CD14-positive monocyte (primary cell): ENCODE results near the gene PAX8. TPM values are rescaled to one million over a fixed set of nuclear protein-coding genes. Genes with fewer than 3 reads are reported as not detected.

Experiments
- DNase-seq, 3 donors: peaks; one replicate each; pipeline ENCODE4 v3.0.0-alpha.2; 2011 to 2022
- H2AFZ ChIP-seq: 2 replicates; pipeline ENCODE4 v1.6.0; 2012; ENCODE audit warnings: mild to moderate bottlenecking, low read depth, low read length, inconsistent platforms; ENCODE audit not compliant: insufficient read depth, poor library complexity, severe bottlenecking
- H3K27ac ChIP-seq, 2 donors: 1 replicate in 1 of 2; 2 replicates in 1 of 2; pipeline ENCODE4 v1.5.1; 2012 to 2013; ENCODE audit warnings: low read length in 2 of 2, control low read depth in 1 of 2, inconsistent platforms in 1 of 2, low read depth in 1 of 2, mild to moderate bottlenecking in 1 of 2
- H3K27me3 ChIP-seq, 2 donors: one replicate each; pipeline versions ENCODE4 v1.6.0 to v1.6.1; 2011 to 2013; ENCODE audit warnings: low read length in 2 of 2; ENCODE audit not compliant: control insufficient read depth in 2 of 2, insufficient read depth in 2 of 2
- H3K36me3 ChIP-seq, 2 donors: replicated peaks in 1 of 2; 1 replicate in 1 of 2; 2 replicates in 1 of 2; pipeline versions ENCODE4 v1.5.1 to v1.6.1; 2012 to 2013; ENCODE audit warnings: low read length in 2 of 2, control low read depth in 1 of 2, inconsistent platforms in 1 of 2, mild to moderate bottlenecking in 1 of 2; ENCODE audit not compliant: insufficient read depth in 2 of 2, control insufficient read depth in 1 of 2
- H3K4me1 ChIP-seq, 2 donors: 1 replicate in 1 of 2; 2 replicates in 1 of 2; pipeline versions ENCODE4 v1.5.1 to v1.6.1; 2012 to 2013; ENCODE audit warnings: low read length in 2 of 2, control low read depth in 1 of 2, inconsistent platforms in 1 of 2, mild to moderate bottlenecking in 1 of 2, moderate library complexity in 1 of 2; ENCODE audit not compliant: insufficient read depth in 2 of 2, control insufficient read depth in 1 of 2
- H3K4me2 ChIP-seq: replicated peaks from 2 replicates; pipeline ENCODE3; 2012; ENCODE audit warnings: low read length, moderate library complexity, mild to moderate bottlenecking; ENCODE audit not compliant: poor library complexity, severe bottlenecking; ENCODE audit errors: extremely low read depth
- H3K4me3 ChIP-seq, 3 experiments: fragments of 200-600 bp in 1 of 3; sonication (generic) in 1 of 3; replicated peaks in 1 of 3; 1 replicate in 2 of 3; 2 replicates in 1 of 3; pipeline ENCODE4 v1.5.1; 2011 to 2013; ENCODE audit warnings: low read length in 3 of 3, mild to moderate bottlenecking in 3 of 3, control low read depth in 2 of 3, low read depth in 2 of 3, inconsistent platforms in 1 of 3, moderate library complexity in 1 of 3
- H3K79me2 ChIP-seq: 2 replicates; pipeline ENCODE4 v1.6.0; 2012; ENCODE audit warnings: mild to moderate bottlenecking, control low read depth, inconsistent platforms, low read length, moderate library complexity; ENCODE audit not compliant: insufficient read depth
- H3K9ac ChIP-seq: 2 replicates; pipeline ENCODE4 v1.6.0; 2017; ENCODE audit warnings: low read length, mild to moderate bottlenecking; ENCODE audit not compliant: insufficient read depth, poor library complexity, severe bottlenecking
- H3K9me3 ChIP-seq, 2 donors: replicated peaks in 1 of 2; 1 replicate in 1 of 2; 2 replicates in 1 of 2; pipeline versions ENCODE4 v1.5.1 to v1.6.1; 2012 to 2013; ENCODE audit warnings: low read length in 2 of 2, control low read depth in 1 of 2; ENCODE audit not compliant: control insufficient read depth in 1 of 2, insufficient read depth in 1 of 2
- H4K20me1 ChIP-seq: 2 replicates; pipeline ENCODE4 v1.6.0; 2012; ENCODE audit warnings: mild to moderate bottlenecking, low read length, control low read depth, moderate library complexity; ENCODE audit not compliant: insufficient read depth
- H3K27ac Mint-ChIP-seq, 7 donors: one replicate each; pipeline ENCODE4 v1.8.0; 2020; ENCODE audit warnings: mild to moderate bottlenecking in 7 of 7, mixed read lengths in 7 of 7, moderate library complexity in 6 of 7, inconsistent platforms in 2 of 7
- H3K27me3 Mint-ChIP-seq, 3 donors: one replicate each; pipeline ENCODE4 v1.8.0; 2021 to 2022; ENCODE audit warnings: low read depth in 3 of 3, mild to moderate bottlenecking in 3 of 3, mixed read lengths in 3 of 3, moderate library complexity in 3 of 3, inconsistent platforms in 1 of 3
- H3K36me3 Mint-ChIP-seq, 2 donors: one replicate each; pipeline ENCODE4 v1.8.0; 2020; ENCODE audit warnings: mixed read lengths in 2 of 2, inconsistent platforms in 1 of 2, mild to moderate bottlenecking in 1 of 2
- H3K4me1 Mint-ChIP-seq: one replicate; pipeline ENCODE4 v1.8.0; 2020; ENCODE audit warnings: mild to moderate bottlenecking, mixed read lengths
- H3K4me3 Mint-ChIP-seq, 2 donors: one replicate each; pipeline ENCODE4 v1.8.0; 2020; ENCODE audit warnings: mild to moderate bottlenecking in 2 of 2, mixed read lengths in 2 of 2, moderate library complexity in 1 of 2
- H3K9me3 Mint-ChIP-seq, 7 donors: one replicate each; pipeline ENCODE4 v1.8.0; 2020 to 2022; ENCODE audit warnings: mixed read lengths in 7 of 7, mild to moderate bottlenecking in 6 of 7, moderate library complexity in 6 of 7, inconsistent platforms in 2 of 7
- CTCF ChIP-seq: fragments of 200-600 bp; IDR thresholded peaks from one replicate; pipeline ENCODE4 v1.8.0; 2022; ENCODE audit warnings: antibody characterized with exemption, mild to moderate bottlenecking
- WGBS: methylation state at CpG from one replicate; pipeline ENCODE4 v1.1.5; 2013; ENCODE audit warnings: missing lambda C conversion rate; ENCODE audit not compliant: insufficient coverage; 5-methylcytosine and 5-hydroxymethylcytosine counted together
- intact Hi-C, 2 donors: fragments of 100-400 bp; cut with micrococcal nuclease; formaldehyde crosslinking; loops; one replicate each; pipeline versions ENCODE4 v1.15.0 to v1.15.1; 2023
- polyA plus RNA-seq, 3 donors: library from polyadenylated mRNA; depleted of rRNA in 1 of 3; unstranded in 2 of 3; stranded (reverse) in 1 of 3; fragments of 300-500 nt in 2 of 3; fragments of >200 nt in 1 of 3; fragmentation: Illumina TruSeq in 2 of 3; gene quantifications; 1 replicate in 2 of 3; 2 replicates in 1 of 3; pipeline ENCODE4 v1.2.3, GENCODE V29; 2012 to 2021

Gene PAX8
- polyA plus RNA-seq, 3 donors: 0.26 to 0.47 (median 0.36) TPM

- Mint-ChIP-seq H3K9me3 (no peaks in the 10 kb centered on the region), H3K4me1 (peaks cover 82% of the 10 kb centered on the region), H3K36me3 (peaks cover 26 to 42% of the 10 kb centered on the region in 2 donors), H3K27me3 (peaks cover 0 to 2% (median 0%) of the 10 kb centered on the region in 3 donors), H3K4me3 (peak overlapping the region; percentile 89 to 94), H3K27ac (peak overlapping the region in 6 of 7 donors; percentile 94 to 98 (median 98))
- Histone ChIP-seq H3K27me3 (no peaks in the 10 kb centered on the region), H3K4me1 (peaks cover 72 to 88% of the 10 kb centered on the region in 2 donors), H3K4me3 (peak overlapping the region; percentile 56 to 95 (median 77)), H2AFZ (no peak overlapping the region), H3K27ac (peak overlapping the region; percentile 96 to 97), H3K9ac (peak overlapping the region; percentile 93), H3K4me2 (peak overlapping the region; percentile 99), H3K36me3 (peaks cover 8 to 28% of the 10 kb centered on the region in 2 donors), H3K79me2 (peaks cover 72% of the 10 kb centered on the region), H4K20me1 (peaks cover 65% of the 10 kb centered on the region), H3K9me3 (no peaks in the 10 kb centered on the region)
- peak in 1 of 3 donors; percentile 23 for DNase-seq
- intact Hi-C loops: loop anchor here in 1 of 2 donors (5.0 kb wide), 1 partner anchor 34 kb away; no protein-coding TSS in a partner anchor
- no peak for TF ChIP-seq CTCF
- WGBS: 59% methylated on average over 6 of the region's 11 CpGs
These were observed 102.7 kb downstream of the PAX8 start for GRCh38 chr2:113175736-113176695.

- Histone ChIP-seq H3K36me3 (peaks cover 8 to 28% of the 10 kb centered on the region in 2 donors), H3K4me3 (peak overlapping the region; percentile 56 to 95 (median 77)), H3K27me3 (no peaks in the 10 kb centered on the region), H3K4me1 (peaks cover 64 to 79% of the 10 kb centered on the region in 2 donors), H2AFZ (no peak overlapping the region), H3K9me3 (no peaks in the 10 kb centered on the region), H3K4me2 (peak overlapping the region; percentile 99), H3K27ac (peak overlapping the region; percentile 96 to 97), H4K20me1 (peaks cover 57% of the 10 kb centered on the region), H3K79me2 (peaks cover 64% of the 10 kb centered on the region), H3K9ac (peak overlapping the region; percentile 93)
- intact Hi-C loops: loop anchor here in 1 of 2 donors (5.0 kb wide), 1 partner anchor 33 kb away; no protein-coding TSS in a partner anchor
- 20% methylated on average over 2 of the region's 8 CpGs for WGBS
- no peak for TF ChIP-seq CTCF
- Mint-ChIP-seq H3K4me1 (peaks cover 73% of the 10 kb centered on the region), H3K4me3 (peak overlapping the region; percentile 89 to 94), H3K27me3 (no peaks in the 10 kb centered on the region), H3K9me3 (peaks cover 0 to 1% (median 0%) of the 10 kb centered on the region in 7 donors), H3K27ac (peak overlapping the region; percentile 93 to 98 (median 97)), H3K36me3 (peaks cover 26 to 36% of the 10 kb centered on the region in 2 donors)
- no peak for DNase-seq
These were observed 103.6 kb downstream of the PAX8 start for GRCh38 chr2:113175042-113175628.
